NCI-H2227 (cell line): Measurements from ENCODE around the gene ZNF331.

Source experiments
- DNase-seq: peaks from one replicate; lab custom pipeline; 2025; ENCODE audit not compliant: unreplicated experiment; lab: John Stamatoyannopoulos, UW

Gene ZNF331

GRCh38 chr19:53626486-53626885 is 88.5 kb downstream of the ZNF331 start:
- DNase-seq, result no peak

GRCh38 chr19:53626976-53627375 is 89.0 kb downstream of the ZNF331 start:
- no peak for DNase-seq
